ENCODE measurements around the gene SPRED2. TPM values are rescaled to one million over a fixed set of nuclear protein-coding genes. Genes with fewer than 3 reads are reported as not detected.
"Not testable (repeated sequence)": the region's sequence is repeated elsewhere in the genome, so short reads cannot be mapped to it uniquely, and the experiment has no call there.

SPRED2 gene
- total RNA-seq, 1 experiment from 2014 or later: 12.2 TPM

GRCh38 chr2:65344182-65344581 lies 88.2 kb downstream of the SPRED2 start:
- DNase-seq (ENCODE audit: low read depth): no peak

- no peak for DNase-seq (ENCODE audit: low read depth)
These were observed 89.0 kb downstream of the SPRED2 start for GRCh38 chr2:65343386-65343785.

- no peak for DNase-seq (ENCODE audit: low read depth)
These were observed 91.3 kb downstream of the SPRED2 start for GRCh38 chr2:65340898-65341681.

- no peak for DNase-seq (ENCODE audit: low read depth)
These were observed 92.8 kb downstream of the SPRED2 start for GRCh38 chr2:65339648-65340047.

- not testable (repeated sequence) for DNase-seq (ENCODE audit: low read depth)
These were observed 93.4 kb downstream of the SPRED2 start for GRCh38 chr2:65338830-65339495.

GRCh38 chr2:65337915-65338314 lies 94.5 kb downstream of the SPRED2 start:
- DNase-seq (ENCODE audit: low read depth): not testable (repeated sequence)

- no peak for DNase-seq (ENCODE audit: low read depth)
These were observed 97.7 kb downstream of the SPRED2 start for GRCh38 chr2:65334714-65335113.

- no peak for DNase-seq (ENCODE audit: low read depth)
These were observed 100.9 kb downstream of the SPRED2 start for GRCh38 chr2:65331336-65332025.

- no peak for DNase-seq (ENCODE audit: low read depth)
These were observed 102.9 kb downstream of the SPRED2 start for GRCh38 chr2:65329525-65329924.

- no peak for DNase-seq (ENCODE audit: low read depth)
These were observed 106.1 kb downstream of the SPRED2 start for GRCh38 chr2:65326276-65326675.

- DNase-seq (ENCODE audit: low read depth): no peak
These were observed 107.3 kb downstream of the SPRED2 start for GRCh38 chr2:65325066-65325465.

- peak; percentile 16 for DNase-seq (ENCODE audit: low read depth)
These were observed 111.5 kb downstream of the SPRED2 start for GRCh38 chr2:65320946-65321345.

- peak; percentile 98 for DNase-seq (ENCODE audit: low read depth)
These were observed 112.2 kb downstream of the SPRED2 start for GRCh38 chr2:65320042-65320725.

GRCh38 chr2:65319674-65320041 lies 112.7 kb downstream of the SPRED2 start:
- DNase-seq (ENCODE audit: low read depth): no peak

GRCh38 chr2:65319072-65319673 lies 113.2 kb downstream of the SPRED2 start:
- DNase-seq (ENCODE audit: low read depth): no peak

- DNase-seq (ENCODE audit: low read depth): no peak
These were observed 114.6 kb downstream of the SPRED2 start for GRCh38 chr2:65317841-65318240.

GRCh38 chr2:65317351-65317750 lies 115.0 kb downstream of the SPRED2 start:
- DNase-seq (ENCODE audit: low read depth): not testable (repeated sequence)

GRCh38 chr2:65316072-65316471 lies 116.3 kb downstream of the SPRED2 start:
- no peak for DNase-seq (ENCODE audit: low read depth)

- no peak for DNase-seq (ENCODE audit: low read depth)
These were observed 117.5 kb downstream of the SPRED2 start for GRCh38 chr2:65314801-65315441.

GRCh38 chr2:65313954-65314256 lies 118.5 kb downstream of the SPRED2 start:
- no peak for DNase-seq (ENCODE audit: low read depth)
